B cell (primary cell): ENCODE data around the gene GMPR. TPM values are rescaled to one million over a fixed set of nuclear protein-coding genes. Genes with fewer than 3 reads are reported as not detected.

ENCODE experiments used
- ATAC-seq: fragments of 200-7000 bp; cut with Tn5 transposase; one replicate; pipeline ENCODE4 v1.10.0; 2021; ENCODE audit warnings: low read depth, mild to moderate bottlenecking, moderate number of reproducible peaks, moderate library complexity
- CTCF ChIA-PET: fragments of 350-600 bp; sonication (Branson Sonifier 250); formaldehyde crosslinking; loops from one replicate; lab custom pipeline; 2021; ENCODE audit warnings: antibody characterized with exemption, inconsistent platforms; lab: Charles Lee
- POLR2A ChIA-PET: fragments of 350-600 bp; sonication (Branson Sonifier 250); formaldehyde crosslinking; loops from one replicate; lab custom pipeline; 2021; ENCODE audit warnings: antibody characterized with exemption; lab: Charles Lee
- DNase-seq: peaks from one replicate; pipeline ENCODE4 v3.0.0; 2013
- H2AFZ ChIP-seq: 2 replicates; pipeline ENCODE4 v1.6.1; 2012; ENCODE audit warnings: mild to moderate bottlenecking, low read depth, low read length; ENCODE audit not compliant: insufficient read depth, poor library complexity, severe bottlenecking
- H3K27ac ChIP-seq, 2 donors: 1 replicate in 1 of 2; 2 replicates in 1 of 2; pipeline ENCODE4 v1.5.1; 2012 to 2013; ENCODE audit warnings: low read length in 2 of 2, mild to moderate bottlenecking in 2 of 2, moderate library complexity in 1 of 2
- H3K27me3 ChIP-seq, 4 experiments: fragments of 200-600 bp in 1 of 4; sonication (generic) in 1 of 4; replicated peaks in 1 of 4; 1 replicate in 2 of 4; 2 replicates in 2 of 4; pipeline versions ENCODE4 v1.6.1 to v1.7.0; 2013 to 2016; ENCODE audit warnings: low read length in 3 of 4, mild to moderate bottlenecking in 2 of 4, mixed read lengths in 1 of 4, moderate library complexity in 1 of 4; ENCODE audit not compliant: insufficient read depth in 4 of 4, control insufficient read depth in 3 of 4; ENCODE audit errors: control extremely low read depth in 1 of 4
- H3K36me3 ChIP-seq, 2 experiments: replicated peaks in 1 of 2; 1 replicate in 1 of 2; 2 replicates in 1 of 2; pipeline versions ENCODE4 v1.6.1 to v1.7.1; 2013; ENCODE audit warnings: low read length in 1 of 2; ENCODE audit not compliant: insufficient read depth in 2 of 2, control insufficient read depth in 1 of 2; ENCODE audit errors: control extremely low read depth in 1 of 2, extremely low read depth in 1 of 2
- H3K4me1 ChIP-seq, 2 donors: fragments of 200-600 bp in 1 of 2; sonication (generic) in 1 of 2; 1 replicate in 1 of 2; 2 replicates in 1 of 2; pipeline versions ENCODE4 v1.5.1 to v1.6.1; 2013 to 2017; ENCODE audit warnings: low read length in 2 of 2; ENCODE audit not compliant: control insufficient read depth in 2 of 2, insufficient read depth in 2 of 2
- H3K4me2 ChIP-seq: replicated peaks from 2 replicates; pipeline ENCODE3; 2012; ENCODE audit warnings: mild to moderate bottlenecking, low read depth, low read length; ENCODE audit not compliant: poor library complexity, severe bottlenecking
- H3K4me3 ChIP-seq, 5 experiments: fragments of 200-600 bp in 1 of 5; sonication (generic) in 1 of 5; 1 replicate in 3 of 5; 2 replicates in 2 of 5; pipeline versions ENCODE4 v1.5.1 to v1.7.0; 2011 to 2016; ENCODE audit warnings: low read length in 4 of 5, mild to moderate bottlenecking in 4 of 5, low read depth in 2 of 5, control low read depth in 1 of 5, moderate library complexity in 1 of 5; ENCODE audit not compliant: insufficient read depth in 1 of 5; ENCODE audit errors: control extremely low read depth in 1 of 5, extremely low read depth in 1 of 5
- H3K79me2 ChIP-seq: fragments of 200-600 bp; sonication (generic); one replicate; pipeline ENCODE4 v1.6.0; 2016; ENCODE audit warnings: low read length; ENCODE audit not compliant: control insufficient read depth, insufficient read depth
- H3K9ac ChIP-seq: fragments of 200-600 bp; sonication (generic); 2 replicates; pipeline ENCODE4 v1.6.1; 2017; ENCODE audit warnings: mild to moderate bottlenecking, low read length, moderate library complexity
- H3K9me3 ChIP-seq, 3 donors: one replicate each; pipeline versions ENCODE4 v1.6.1 to v1.7.1; 2013; ENCODE audit warnings: low read length in 2 of 3; ENCODE audit not compliant: control insufficient read depth in 2 of 3, insufficient read depth in 1 of 3; ENCODE audit errors: control extremely low read depth in 1 of 3
- H4K20me1 ChIP-seq: 2 replicates; pipeline ENCODE4 v1.6.0; 2012; ENCODE audit warnings: mild to moderate bottlenecking, low read length; ENCODE audit not compliant: insufficient read depth, control insufficient read depth, poor library complexity, severe bottlenecking
- H3K27ac Mint-ChIP-seq: one replicate; pipeline ENCODE4 v1.8.0; 2021; ENCODE audit warnings: mixed read lengths
- H3K27me3 Mint-ChIP-seq: one replicate; pipeline ENCODE4 v1.8.0; 2021; ENCODE audit warnings: mixed read lengths
- H3K4me1 Mint-ChIP-seq: one replicate; pipeline ENCODE4 v1.8.0; 2021; ENCODE audit warnings: mixed read lengths
- H3K4me3 Mint-ChIP-seq: one replicate; pipeline ENCODE4 v1.8.0; 2021; ENCODE audit warnings: mixed read lengths
- H3K9me3 Mint-ChIP-seq: one replicate; pipeline ENCODE4 v1.8.0; 2022; ENCODE audit warnings: mixed read lengths; ENCODE audit not compliant: insufficient read depth
- CTCF ChIP-seq: fragments of 200-600 bp; IDR thresholded peaks from one replicate; pipeline ENCODE4 v1.8.0; 2022; ENCODE audit warnings: antibody characterized with exemption, mild to moderate bottlenecking
- EZH2 ChIP-seq: IDR thresholded peaks from 2 replicates; pipeline ENCODE4 v1.6.1; 2012; ENCODE audit warnings: borderline replicate concordance, low read depth, mild to moderate bottlenecking, moderate library complexity, low read length; ENCODE audit not compliant: insufficient read depth, poor library complexity, severe bottlenecking
- WGBS: methylation state at CpG from one replicate; pipeline ENCODE4 v1.1.5; 2013; ENCODE audit warnings: missing lambda C conversion rate; ENCODE audit not compliant: insufficient coverage; 5-methylcytosine and 5-hydroxymethylcytosine counted together
- intact Hi-C: fragments of 100-400 bp; cut with micrococcal nuclease; formaldehyde crosslinking; loops from one replicate; pipeline ENCODE4 v1.10.0; 2022
- polyA plus RNA-seq: library from polyadenylated mRNA; depleted of rRNA; stranded (reverse); fragments of >200 nt; gene quantifications from 2 replicates; pipeline ENCODE4 v1.2.3, GENCODE V29; 2012
- total RNA-seq, 2 donors: library from RNA; stranded (reverse); fragments of 120-200 nt in 1 of 2; gene quantifications; 1 replicate in 1 of 2; 2 replicates in 1 of 2; pipeline versions ENCODE4 v1.2.3 to v1.2.4, GENCODE V29; 2013 to 2022

Gene GMPR
- total and polyA plus RNA-seq, 2 donors (not counting 1 experiment from before 2014, with no cell fraction given) = 0.82 TPM; not detected in 1

DNA sequence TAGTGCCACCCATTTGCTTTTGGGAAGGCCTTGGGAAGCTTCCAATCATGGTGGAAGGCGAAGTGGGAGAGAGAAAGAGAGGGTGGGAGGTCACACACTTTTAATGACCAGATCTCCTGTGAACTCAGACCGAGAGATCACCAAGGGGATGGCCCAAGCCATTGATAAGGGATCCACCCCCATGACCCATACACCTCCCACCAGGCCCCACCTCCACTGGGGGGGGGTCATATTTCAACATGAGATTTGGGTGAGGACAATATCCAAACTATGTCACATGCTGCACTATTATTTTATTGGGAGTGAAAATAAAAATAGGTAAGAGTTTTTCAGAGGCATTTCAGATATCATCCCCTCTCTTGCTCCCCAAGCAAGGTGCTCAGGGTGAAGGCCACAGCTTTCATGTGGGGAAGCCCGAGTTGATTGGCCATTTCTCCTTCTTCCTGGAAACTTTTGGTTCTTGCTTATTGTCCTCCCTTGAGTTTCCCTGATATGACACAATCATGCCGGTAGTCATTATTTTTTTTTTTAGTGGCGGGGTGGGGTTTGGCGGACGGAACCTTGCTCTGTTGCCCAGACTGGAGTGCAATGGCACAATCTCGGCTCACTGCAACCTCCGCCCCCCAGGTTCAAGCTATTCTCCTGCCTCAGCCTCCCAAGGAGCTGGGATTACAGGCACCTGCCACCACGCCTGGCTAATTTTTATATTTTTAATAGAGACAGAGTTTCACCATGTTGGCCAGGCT lies 15.2 kb downstream of the GMPR start:
- ChIA-PET POLR2A (no interaction called here), CTCF (no interaction called here)
- H3K27ac Mint-ChIP-seq = no peak overlapping the region
- Histone ChIP-seq H3K79me2 (no peaks in the 10 kb centered on the region), H3K9ac (no peak overlapping the region), H3K36me3 (no peaks in the 10 kb centered on the region), H3K9me3 (no peaks in the 10 kb centered on the region), H2AFZ (no peak overlapping the region), H3K4me2 (no peak overlapping the region), H3K4me1 (no peaks in the 10 kb centered on the region), H4K20me1 (no peaks in the 10 kb centered on the region), H3K27ac (no peak overlapping the region), H3K27me3 (peaks cover 0 to 2% (median 0%) of the 10 kb centered on the region in 4 experiments), H3K4me3 (no peak overlapping the region)
- no peak for ATAC-seq
- no peaks in the 10 kb centered on the region for H3K9me3 Mint-ChIP-seq
- no peak overlapping the region for H3K4me3 Mint-ChIP-seq
- DNase-seq = no peak
- peaks cover 17% of the 10 kb centered on the region for H3K27me3 Mint-ChIP-seq
- WGBS = 95% methylated on average over 2 of the region's 10 CpGs
- TF ChIP-seq EZH2 (no peak), CTCF (no peak)
- intact Hi-C loops = no loop called here
- no peaks in the 10 kb centered on the region for H3K4me1 Mint-ChIP-seq

DNA sequence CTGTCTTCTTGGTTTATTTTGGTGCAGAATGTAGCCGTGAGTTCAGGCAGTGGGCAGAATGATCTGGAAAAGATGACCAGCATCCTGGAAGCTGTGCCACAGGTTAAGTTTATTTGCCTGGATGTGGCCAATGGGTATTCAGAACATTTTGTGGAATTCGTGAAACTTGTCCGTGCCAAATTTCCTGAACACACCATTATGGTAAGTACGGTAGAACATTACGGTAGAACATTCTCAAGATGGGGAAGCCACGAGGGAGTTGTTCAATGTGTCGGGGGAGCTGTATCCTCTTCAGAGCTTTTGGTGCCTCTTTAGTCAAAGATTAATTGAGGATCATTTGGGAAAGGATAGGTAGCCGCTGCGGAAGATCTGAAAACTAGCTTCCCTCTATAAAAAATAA lies 16.1 kb downstream of the GMPR start:
- Histone ChIP-seq H3K4me3 (no peak overlapping the region), H3K9ac (no peak overlapping the region), H2AFZ (no peak overlapping the region), H3K27ac (no peak overlapping the region), H3K79me2 (no peaks in the 10 kb centered on the region), H3K4me2 (no peak overlapping the region), H3K36me3 (no peaks in the 10 kb centered on the region), H3K27me3 (peaks cover 0 to 2% (median 0%) of the 10 kb centered on the region in 4 experiments), H4K20me1 (no peaks in the 10 kb centered on the region), H3K4me1 (no peaks in the 10 kb centered on the region), H3K9me3 (no peaks in the 10 kb centered on the region)
- Mint-ChIP-seq H3K27me3 (peaks cover 17% of the 10 kb centered on the region), H3K27ac (no peak overlapping the region), H3K9me3 (no peaks in the 10 kb centered on the region), H3K4me1 (no peaks in the 10 kb centered on the region), H3K4me3 (no peak overlapping the region)
- ChIA-PET POLR2A (no interaction called here), CTCF (interaction anchor here (0.7 kb wide), 1 partner anchor 47 kb away, joined by 3 read pairs; no protein-coding TSS in a partner anchor)
- intact Hi-C loops = no loop called here
- ATAC-seq (no peak), DNase-seq (no peak)
- TF ChIP-seq CTCF (no peak), EZH2 (no peak)
- WGBS = 93% methylated on average over 1 of the region's 9 CpGs
